SK-N-SH treated with all-trans-retinoic acid at 6 μM for 48 hours (cell line): ENCODE measurements around the gene IP6K2.

Source experiments
- CSDC2 ChIP-seq: fragments of 250-450 bp; sonication (Bioruptor Pico); IDR thresholded peaks from 2 replicates; pipeline ENCODE4 v1.5.0; 2020; ENCODE audit warnings: mild to moderate bottlenecking, moderate library complexity
- PATZ1 ChIP-seq: fragments of 250-450 bp; sonication (Bioruptor Pico); IDR thresholded peaks from 2 replicates; pipeline ENCODE4 v1.8.0; 2020; ENCODE audit warnings: mild to moderate bottlenecking, moderate library complexity, borderline replicate concordance
- PPARA ChIP-seq: fragments of 250-450 bp; sonication (Bioruptor Pico); IDR thresholded peaks from 2 replicates; pipeline ENCODE4 v1.5.0; 2020; ENCODE audit warnings: mild to moderate bottlenecking, borderline replicate concordance
- SNAI2 ChIP-seq: fragments of 250-450 bp; sonication (Bioruptor Pico); IDR thresholded peaks from 2 replicates; pipeline ENCODE4 v1.5.0; 2020; ENCODE audit warnings: mild to moderate bottlenecking, moderate library complexity
- TCF4 ChIP-seq: fragments of 250-450 bp; sonication (Bioruptor Pico); IDR thresholded peaks from 2 replicates; pipeline ENCODE4 v1.8.0; 2021; ENCODE audit warnings: mild to moderate bottlenecking, moderate library complexity, borderline replicate concordance
- ZFP3 ChIP-seq: fragments of 250-450 bp; sonication (Bioruptor Pico); IDR thresholded peaks from 2 replicates; pipeline ENCODE4 v1.5.0; 2020; ENCODE audit warnings: mild to moderate bottlenecking, moderate library complexity
- ZNF70 ChIP-seq: fragments of 450-650 bp; formaldehyde crosslinking; IDR thresholded peaks from 2 replicates; pipeline ENCODE4 v1.5.0; 2020; ENCODE audit warnings: mild to moderate bottlenecking, moderate library complexity

- TF ChIP-seq ZNF70 (CRISPR knock-in tag) = no peak
- no peak for TF ChIP-seq TCF4 (CRISPR knock-in tag)
- no peak for TF ChIP-seq CSDC2 (CRISPR knock-in tag)
- TF ChIP-seq PPARA (CRISPR knock-in tag) = no peak
- TF ChIP-seq PATZ1 (CRISPR knock-in tag) = no peak
- TF ChIP-seq ZFP3 (CRISPR knock-in tag) = no peak
- TF ChIP-seq SNAI2 = no peak
These were observed 74.4 kb downstream of the IP6K2 start for GRCh38 chr3:48642605-48643004.
